ENCODE data around the gene GLI1.

DNA sequence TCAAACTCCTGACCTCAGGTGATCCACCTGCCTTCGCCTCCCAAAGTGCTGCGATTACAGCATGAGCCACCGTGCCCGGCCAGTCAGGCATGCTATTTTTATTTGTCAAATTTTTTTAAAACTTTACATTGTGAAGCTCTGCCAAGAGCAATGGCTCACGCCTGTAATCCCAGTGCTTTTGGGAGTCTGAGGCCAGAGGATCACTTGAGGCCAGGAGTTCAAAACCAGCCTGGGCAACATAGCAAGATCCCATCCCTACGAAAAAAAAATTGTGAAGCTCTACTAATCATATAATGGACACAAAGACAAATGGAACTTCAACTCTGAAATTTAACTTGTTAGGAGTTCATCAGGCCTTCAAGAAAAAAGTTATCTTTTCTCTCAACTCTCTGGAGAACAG, 30.6 kb upstream of the GLI1 start:
- TF ChIP-seq, protein P1, sequence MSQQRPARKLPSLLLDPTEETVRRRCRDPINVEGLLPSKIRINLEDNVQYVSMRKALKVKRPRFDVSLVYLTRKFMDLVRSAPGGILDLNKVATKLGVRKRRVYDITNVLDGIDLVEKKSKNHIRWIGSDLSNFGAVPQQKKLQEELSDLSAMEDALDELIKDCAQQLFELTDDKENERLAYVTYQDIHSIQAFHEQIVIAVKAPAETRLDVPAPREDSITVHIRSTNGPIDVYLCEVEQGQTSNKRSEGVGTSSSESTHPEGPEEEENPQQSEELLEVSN (IDR thresholded peaks at IDR 0.05; ENCODE audit: borderline replicate concordance, low read depth): no peak
- TF ChIP-seq SMC3 (IDR thresholded peaks at IDR 0.05) (no peak), MAFK (IDR thresholded peaks at IDR 0.05; ENCODE audit: partially characterized antibody) (no peak), PHF8 (IDR thresholded peaks at IDR 0.05; ENCODE audit: borderline replicate concordance, low read depth) (no peak), BHLHE40 (IDR thresholded peaks at IDR 0.05; ENCODE audit: low read depth, low read length) (no peak), POLR2A (IDR thresholded peaks at IDR 0.05; ENCODE audit: low read length) (no peak), MYC (IDR thresholded peaks at IDR 0.05; ENCODE audit: borderline replicate concordance, low read length) (no peak), JUNB (IDR thresholded peaks at IDR 0.05) (no peak), CBX8 (IDR thresholded peaks at IDR 0.05) (no peak)
- TF ChIP-seq, protein P2, sequence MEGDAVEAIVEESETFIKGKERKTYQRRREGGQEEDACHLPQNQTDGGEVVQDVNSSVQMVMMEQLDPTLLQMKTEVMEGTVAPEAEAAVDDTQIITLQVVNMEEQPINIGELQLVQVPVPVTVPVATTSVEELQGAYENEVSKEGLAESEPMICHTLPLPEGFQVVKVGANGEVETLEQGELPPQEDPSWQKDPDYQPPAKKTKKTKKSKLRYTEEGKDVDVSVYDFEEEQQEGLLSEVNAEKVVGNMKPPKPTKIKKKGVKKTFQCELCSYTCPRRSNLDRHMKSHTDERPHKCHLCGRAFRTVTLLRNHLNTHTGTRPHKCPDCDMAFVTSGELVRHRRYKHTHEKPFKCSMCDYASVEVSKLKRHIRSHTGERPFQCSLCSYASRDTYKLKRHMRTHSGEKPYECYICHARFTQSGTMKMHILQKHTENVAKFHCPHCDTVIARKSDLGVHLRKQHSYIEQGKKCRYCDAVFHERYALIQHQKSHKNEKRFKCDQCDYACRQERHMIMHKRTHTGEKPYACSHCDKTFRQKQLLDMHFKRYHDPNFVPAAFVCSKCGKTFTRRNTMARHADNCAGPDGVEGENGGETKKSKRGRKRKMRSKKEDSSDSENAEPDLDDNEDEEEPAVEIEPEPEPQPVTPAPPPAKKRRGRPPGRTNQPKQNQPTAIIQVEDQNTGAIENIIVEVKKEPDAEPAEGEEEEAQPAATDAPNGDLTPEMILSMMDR (IDR thresholded peaks at IDR 0.05): no peak
